ENCODE results near the gene HDAC7. TPM values are rescaled to one million over a fixed set of nuclear protein-coding genes. Genes with fewer than 3 reads are reported as not detected.
A peak's percentile ranks its signal among the peaks of the same experiment; 100 is the strongest.
"Not testable (repeated sequence)": the region's sequence is repeated elsewhere in the genome, so short reads cannot be mapped to it uniquely, and the experiment has no call there.

HDAC7 gene
- total RNA-seq, 1 donor from 2014 or later, result 67.9 TPM

GRCh38 chr12:47818467-47819137, 1.1 kb downstream of the HDAC7 start:
- Mint-ChIP-seq H3K9me3 (ENCODE audit: unreplicated experiment) (peaks cover 16% of the 10 kb centered on the region), H3K36me3 (ENCODE audit: unreplicated experiment) (no peaks in the 10 kb centered on the region), H3K4me1 (ENCODE audit: low read depth, unreplicated experiment) (peaks cover 27% of the 10 kb centered on the region), H3K27ac (ENCODE audit: unreplicated experiment) (peak overlapping the region; percentile 59), H3K4me3 (ENCODE audit: unreplicated experiment) (peak overlapping the region; percentile 85), H3K27me3 (ENCODE audit: unreplicated experiment) (peaks cover 23% of the 10 kb centered on the region)
- DNase-seq, result no peak
- no peak for TF ChIP-seq CTCF (IDR thresholded peaks at IDR 0.05; ENCODE audit: partially characterized antibody, unreplicated experiment)

- Mint-ChIP-seq H3K9me3 (ENCODE audit: unreplicated experiment) (peaks cover 16% of the 10 kb centered on the region), H3K27me3 (ENCODE audit: unreplicated experiment) (peaks cover 23% of the 10 kb centered on the region), H3K36me3 (ENCODE audit: unreplicated experiment) (no peaks in the 10 kb centered on the region), H3K4me1 (ENCODE audit: low read depth, unreplicated experiment) (peaks cover 32% of the 10 kb centered on the region), H3K27ac (ENCODE audit: unreplicated experiment) (peak overlapping the region; percentile 59), H3K4me3 (ENCODE audit: unreplicated experiment) (peak overlapping the region; percentile 85)
- no peak for DNase-seq
- TF ChIP-seq CTCF (IDR thresholded peaks at IDR 0.05; ENCODE audit: partially characterized antibody, unreplicated experiment), result no peak
Observed at GRCh38 chr12:47818007-47818376, 1.7 kb downstream of the HDAC7 start.

- peak overlapping the region; percentile 50 for H3K4me3 Mint-ChIP-seq (ENCODE audit: unreplicated experiment)
- no peaks in the 10 kb centered on the region for H3K36me3 Mint-ChIP-seq (ENCODE audit: unreplicated experiment)
- peaks cover 17% of the 10 kb centered on the region for H3K9me3 Mint-ChIP-seq (ENCODE audit: unreplicated experiment)
- H3K27me3 Mint-ChIP-seq (ENCODE audit: unreplicated experiment), result peaks cover 23% of the 10 kb centered on the region
- H3K4me1 Mint-ChIP-seq (ENCODE audit: low read depth, unreplicated experiment), result peaks cover 34% of the 10 kb centered on the region
- DNase-seq, result no peak
- TF ChIP-seq CTCF (IDR thresholded peaks at IDR 0.05; ENCODE audit: partially characterized antibody, unreplicated experiment), result no peak
- H3K27ac Mint-ChIP-seq (ENCODE audit: unreplicated experiment), result peak overlapping the region; percentile 34
Observed at GRCh38 chr12:47817272-47818006, 2.3 kb downstream of the HDAC7 start.

- peak overlapping the region; percentile 19 for H3K27ac Mint-ChIP-seq (ENCODE audit: unreplicated experiment)
- peaks cover 19% of the 10 kb centered on the region for H3K27me3 Mint-ChIP-seq (ENCODE audit: unreplicated experiment)
- peaks cover 18% of the 10 kb centered on the region for H3K9me3 Mint-ChIP-seq (ENCODE audit: unreplicated experiment)
- H3K4me3 Mint-ChIP-seq (ENCODE audit: unreplicated experiment), result peak overlapping the region; percentile 53
- no peak for TF ChIP-seq CTCF (IDR thresholded peaks at IDR 0.05; ENCODE audit: partially characterized antibody, unreplicated experiment)
- peaks cover 33% of the 10 kb centered on the region for H3K4me1 Mint-ChIP-seq (ENCODE audit: low read depth, unreplicated experiment)
- no peaks in the 10 kb centered on the region for H3K36me3 Mint-ChIP-seq (ENCODE audit: unreplicated experiment)
- no peak for DNase-seq
Observed at GRCh38 chr12:47816403-47817271, 3.1 kb downstream of the HDAC7 start.

- not testable (repeated sequence) for DNase-seq; H3K36me3 Mint-ChIP-seq (ENCODE audit: unreplicated experiment); H3K4me3 Mint-ChIP-seq (ENCODE audit: unreplicated experiment); H3K27ac Mint-ChIP-seq (ENCODE audit: unreplicated experiment)
- Mint-ChIP-seq H3K9me3 (ENCODE audit: unreplicated experiment) (peaks cover 16% of the 10 kb centered on the region), H3K4me1 (ENCODE audit: low read depth, unreplicated experiment) (peaks cover 40% of the 10 kb centered on the region), H3K27me3 (ENCODE audit: unreplicated experiment) (peaks cover 15% of the 10 kb centered on the region)
Observed at GRCh38 chr12:47815447-47815846, 4.3 kb downstream of the HDAC7 start.

Measured in glutamatergic neuron (in vitro differentiated cells).